GM12878 (cell line): ENCODE results near the gene PPHLN1. TPM values are rescaled to one million over a fixed set of nuclear protein-coding genes. Genes with fewer than 3 reads are reported as not detected.

Experiments
- ATAC-seq: fragments of 200-7000 bp; cut with Tn5 transposase; 3 replicates; pipeline ENCODE4 v1.9.1; 2020; ENCODE audit warnings: mild to moderate bottlenecking, moderate library complexity
- BruUV-seq: library from RNA; stranded (reverse); fragments of 400-500 nt; replicated peaks from 2 replicates; lab custom pipeline; 2021; lab: Mats Ljungman, UMichigan
- CTCF ChIA-PET: fragments of 300-600 bp; sonication (Branson Sonifier 250); formaldehyde crosslinking; extraction: SDS; loops from one replicate; lab custom pipeline; 2021; ENCODE audit warnings: inconsistent platforms; lab: Yijun Ruan, JAX
- POLR2A ChIA-PET: fragments of 350-600 bp; formaldehyde crosslinking; extraction: SDS; loops from one replicate; lab custom pipeline; 2021; ENCODE audit warnings: inconsistent platforms; lab: Charles Lee
- RAD21 ChIA-PET: fragments of 300-600 bp; sonication (Branson Sonifier 250); formaldehyde crosslinking; loops from one replicate; lab custom pipeline; 2023; ENCODE audit warnings: antibody characterized with exemption; ENCODE audit not compliant: unreplicated experiment; lab: Charles Lee
- SMC1A ChIA-PET: fragments of 300-600 bp; sonication (Branson Sonifier 250); formaldehyde crosslinking; loops from one replicate; lab custom pipeline; 2023; ENCODE audit not compliant: unreplicated experiment, uncharacterized antibody; lab: Charles Lee
- DNase-seq: peaks from one replicate; pipeline ENCODE4 v3.0.0-alpha.2; 2011; ENCODE audit warnings: low read depth, low spot score
- FAIRE-seq: peaks from 3 replicates; lab custom pipeline; 2011; peaks lifted over from hg19 to GRCh38; lab: Jason Lieb, UNC
- H2AFZ ChIP-seq: 2 replicates; pipeline ENCODE4 v1.6.0; 2011; ENCODE audit warnings: low read depth, low read length, control low read depth; ENCODE audit not compliant: control insufficient read depth
- H3K27ac ChIP-seq: 2 replicates; pipeline ENCODE4 v1.5.1; 2011; ENCODE audit warnings: control low read depth; ENCODE audit not compliant: control insufficient read depth, insufficient read depth
- H3K27me3 ChIP-seq, 2 experiments: replicated peaks in 1 of 2; 2 replicates each; pipeline versions ENCODE4 v1.6.0 to v1.6.1; 2011; ENCODE audit warnings: low read length in 1 of 2; ENCODE audit not compliant: control insufficient read depth in 2 of 2, insufficient read depth in 2 of 2
- H3K36me3 ChIP-seq, 2 experiments: 2 replicates each; pipeline ENCODE4 v1.5.1; 2011; ENCODE audit warnings: low read length in 1 of 2; ENCODE audit not compliant: control insufficient read depth in 2 of 2, insufficient read depth in 2 of 2
- H3K4me1 ChIP-seq: 2 replicates; pipeline ENCODE4 v1.6.1; 2011; ENCODE audit warnings: mild to moderate bottlenecking, low read length, moderate library complexity, mixed read lengths; ENCODE audit not compliant: control insufficient read depth, insufficient read depth
- H3K4me2 ChIP-seq: 2 replicates; pipeline ENCODE4 v1.6.0; 2011; ENCODE audit warnings: control low read depth; ENCODE audit not compliant: control insufficient read depth, insufficient read depth
- H3K4me3 ChIP-seq: fragments of 200-600 bp; sonication (generic); 2 replicates; pipeline ENCODE4 v1.5.1; 2016
- H3K79me2 ChIP-seq: 2 replicates; pipeline ENCODE4 v1.6.0; 2011; ENCODE audit warnings: low read length; ENCODE audit not compliant: control insufficient read depth, insufficient read depth
- H3K9ac ChIP-seq: 2 replicates; pipeline ENCODE4 v1.8.0; 2011; ENCODE audit warnings: low read length, control low read depth, mixed read lengths; ENCODE audit not compliant: control insufficient read depth, insufficient read depth
- H3K9me3 ChIP-seq: replicated peaks from 3 replicates; pipeline ENCODE4 v1.5.1; 2011; ENCODE audit warnings: mild to moderate bottlenecking, low read length; ENCODE audit not compliant: control insufficient read depth, insufficient read depth
- H4K20me1 ChIP-seq: 2 replicates; pipeline ENCODE4 v1.6.0; 2011; ENCODE audit not compliant: control insufficient read depth, insufficient read depth
- BCLAF1 ChIP-seq: fragments of 450-650 bp; IDR thresholded peaks from 2 replicates; pipeline ENCODE4 v1.6.1; 2017; ENCODE audit warnings: antibody characterized with exemption, mild to moderate bottlenecking, moderate library complexity
- KAT2A ChIP-seq: conservative IDR thresholded peaks from 2 replicates; pipeline ENCODE4 v1.6.1; 2011; ENCODE audit warnings: low read depth, low read length; ENCODE audit not compliant: control insufficient read depth
- NFIC ChIP-seq: IDR thresholded peaks from 2 replicates; pipeline ENCODE4 v1.6.1; 2012; ENCODE audit warnings: low read depth, mild to moderate bottlenecking, inconsistent platforms, low read length, moderate library complexity
- NFYA ChIP-seq: IDR thresholded peaks from 2 replicates; pipeline ENCODE4 v1.6.1; 2011; ENCODE audit warnings: low read depth, mild to moderate bottlenecking, low read length, improper control_type of control experiment, borderline replicate concordance
- SIN3A ChIP-seq: IDR thresholded peaks from 2 replicates; pipeline ENCODE4 v1.6.1; 2012; ENCODE audit warnings: low read depth, low read length, improper control_type of control experiment
- SMAD5 ChIP-seq: IDR thresholded peaks from 2 replicates; pipeline ENCODE4 v1.6.1; 2016; ENCODE audit warnings: antibody characterized with exemption, low read depth
- TCF3 ChIP-seq: IDR thresholded peaks from 2 replicates; pipeline ENCODE4 v1.6.1; 2012; ENCODE audit warnings: low read depth, mild to moderate bottlenecking, low read length, borderline replicate concordance; ENCODE audit not compliant: insufficient read depth
- USF1 ChIP-seq: IDR thresholded peaks from 2 replicates; pipeline ENCODE4 v1.6.1; 2011; ENCODE audit warnings: borderline replicate concordance, low read depth, mild to moderate bottlenecking, moderate library complexity, mixed read lengths, low read length; ENCODE audit not compliant: insufficient read depth; ENCODE audit errors: extremely low read length
- ZNF24 ChIP-seq: fragments of 450-650 bp; IDR thresholded peaks from 2 replicates; pipeline ENCODE4 v1.6.1; 2017; ENCODE audit warnings: antibody characterized with exemption, mild to moderate bottlenecking
- in situ Hi-C: fragments of 300-500 bp; cut with MboI; formaldehyde crosslinking; loops from 9 replicates; pipeline ENCODE4 v1.14.3; 2018; ENCODE audit warnings: mixed read lengths
- intact Hi-C: fragments of 100-400 bp; cut with micrococcal nuclease; formaldehyde crosslinking; loops from one replicate; pipeline ENCODE4 v1.14.2; 2022; ENCODE audit not compliant: unreplicated experiment
- polyA plus RNA-seq, 11 experiments: library from polyadenylated mRNA; depleted of rRNA in 4 of 11; unstranded in 6 of 11; stranded (reverse) in 5 of 11; fragments of >200 nt; fragmentation: Nextera tagmentation in 4 of 11; fragmentation: Illumina TruSeq in 1 of 11; extraction: Ambion mirVana in 4 of 11; extraction: Trizol in 1 of 11; gene quantifications; 1 replicate in 1 of 11; 2 replicates in 10 of 11; pipeline versions ENCODE4 v1.2.1 to v1.2.3, GENCODE V29; 2011 to 2016; ENCODE audit warnings: inconsistent platforms in 2 of 11, missing spikeins in 2 of 11, low read depth in 1 of 11
- total RNA-seq, 4 experiments: library from RNA; depleted of rRNA in 3 of 4; stranded (reverse); fragments of >200 nt in 3 of 4; fragmentation: Illumina TruSeq in 1 of 4; extraction: Trizol in 1 of 4; gene quantifications; 2 replicates each; pipeline versions ENCODE4 v1.2.1 to v1.2.3, GENCODE V29; 2013 to 2021

The PPHLN1 gene
- total and polyA plus RNA-seq, 10 of the 15 experiments (the other 5 are each of a cell fraction or from before 2014, with no cell fraction given): 73.6 to 117 (median 92.1) TPM

GRCh38 chr12:42362647-42363260 is 36.8 kb downstream of the PPHLN1 start:
- H3K4me3 ChIP-seq: no peak overlapping the region
- H3K9ac ChIP-seq: no peak overlapping the region
- no peak for DNase-seq
- H3K4me1 ChIP-seq: peaks cover 19% of the 10 kb centered on the region
- ChIA-PET CTCF (interaction anchor here (1.0 to 2.4 kb wide), 2 partner anchors 10 to 24 kb away, joined by 3 to 16 read pairs; no protein-coding TSS in a partner anchor), RAD21 (no interaction called here), SMC1A (no interaction called here), POLR2A (interaction anchor here (0.5 to 0.8 kb wide), 2 partner anchors 9 to 211 kb away, joined by 3 read pairs; no protein-coding TSS in a partner anchor)
- intact Hi-C loops (no loop called here), in situ Hi-C loops (loop anchor here (25.0 kb wide), 1 partner anchor 1100 kb away; no protein-coding TSS in a partner anchor)
- H3K4me2 ChIP-seq: no peak overlapping the region
- no peak overlapping the region for H2AFZ ChIP-seq
- H4K20me1 ChIP-seq: no peaks in the 10 kb centered on the region
- ATAC-seq: no peak
- no peaks in the 10 kb centered on the region; the same call in 2 of the 3 replicates for H3K9me3 ChIP-seq
- TF ChIP-seq SIN3A (no peak), BCLAF1 (no peak), NFYA (no peak), ZNF24 (no peak), TCF3 (no peak), KAT2A (no peak), USF1 (no peak), SMAD5 (no peak), NFIC (no peak)
- no TSS peak for BruUV-seq
- no peaks in the 10 kb centered on the region; the same call in none of the 2 replicates for H3K79me2 ChIP-seq
- H3K27ac ChIP-seq: no peak overlapping the region
- no peak for FAIRE-seq
- H3K36me3 ChIP-seq: peaks cover 0 to 3% of the 10 kb centered on the region in 2 experiments; a peak in 1 of 4 replicates
- H3K27me3 ChIP-seq: no peaks in the 10 kb centered on the region
